ENCODE data around the gene ZSCAN30. TPM values are rescaled to one million over a fixed set of nuclear protein-coding genes. Genes with fewer than 3 reads are reported as not detected.
A peak's percentile ranks its signal among the peaks of the same experiment; 100 is the strongest.
"Not testable (repeated sequence)": the region's sequence is repeated elsewhere in the genome, so short reads cannot be mapped to it uniquely, and the experiment has no call there.

Gene ZSCAN30
- total RNA-seq, 2 experiments from 2014 or later, result 12.9 to 18.1 TPM

DNA sequence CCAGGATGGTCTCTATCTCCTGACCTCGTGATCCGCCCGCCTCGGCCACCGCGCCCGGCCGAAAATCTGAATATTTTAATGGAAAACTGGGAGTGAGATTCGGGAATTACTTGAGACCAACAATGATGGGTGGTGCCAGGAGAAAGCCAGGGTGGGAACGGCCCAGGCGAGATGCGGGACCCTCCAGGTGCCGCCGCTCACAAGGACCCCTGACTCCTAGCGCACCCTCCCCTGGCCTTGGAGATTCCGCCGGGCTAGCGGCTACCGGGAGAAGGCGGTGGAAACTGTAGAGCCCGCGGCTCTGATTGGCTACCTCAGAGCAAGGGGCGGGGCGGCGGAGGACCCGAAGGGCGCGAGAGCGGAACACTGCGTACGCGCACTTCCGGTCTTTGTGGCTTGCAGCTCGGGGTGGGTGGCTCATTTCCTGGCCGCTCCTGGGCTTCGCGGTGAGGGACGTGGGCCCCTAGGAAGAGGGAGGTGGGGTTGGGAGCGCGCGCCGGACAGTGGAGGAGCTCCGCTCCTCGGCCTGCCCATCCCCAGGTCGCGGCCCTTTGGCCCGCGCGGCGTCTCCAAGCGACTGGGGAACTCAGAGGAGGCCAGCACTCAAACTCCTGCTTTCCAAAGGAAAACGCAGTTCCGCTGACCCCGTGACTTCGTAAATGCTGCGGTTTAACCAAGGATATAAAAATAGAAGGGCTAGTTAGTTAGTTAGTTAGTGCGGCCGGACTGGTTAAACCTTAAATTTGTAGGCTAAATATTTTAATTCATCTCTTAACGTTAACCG, 49.2 kb downstream of the ZSCAN30 start, which contains the start of gene ZNF397:
Gene ZNF397 (plus strand): TSS at position 371 of the 784 bp plus-strand sequence. CDS start 1,437 bp downstream, outside the sequence.
- CTCF ChIA-PET, result interaction anchor here (0.9 to 2.4 kb wide), 9 partner anchors 10 to 211 kb away, joined by 3 to 11 read pairs (median 3); partner anchors contain the start of genes ZNF24 and ZSCAN30
- Mint-ChIP-seq H3K9me3 (ENCODE audit: low read depth) (peaks cover 14% of the 10 kb centered on the region), H3K4me1 (peaks cover 11% of the 10 kb centered on the region), H3K27ac (peak within 1 kb of the TSS; percentile 94), H3K27me3 (no peaks in the 10 kb centered on the region), H3K4me3 (peak within 1 kb of the TSS; percentile 91), H3K36me3 (peaks cover 41% of the 10 kb centered on the region)
- DNase-seq (peak; percentile 97), ATAC-seq (peak; percentile 99)

DNA sequence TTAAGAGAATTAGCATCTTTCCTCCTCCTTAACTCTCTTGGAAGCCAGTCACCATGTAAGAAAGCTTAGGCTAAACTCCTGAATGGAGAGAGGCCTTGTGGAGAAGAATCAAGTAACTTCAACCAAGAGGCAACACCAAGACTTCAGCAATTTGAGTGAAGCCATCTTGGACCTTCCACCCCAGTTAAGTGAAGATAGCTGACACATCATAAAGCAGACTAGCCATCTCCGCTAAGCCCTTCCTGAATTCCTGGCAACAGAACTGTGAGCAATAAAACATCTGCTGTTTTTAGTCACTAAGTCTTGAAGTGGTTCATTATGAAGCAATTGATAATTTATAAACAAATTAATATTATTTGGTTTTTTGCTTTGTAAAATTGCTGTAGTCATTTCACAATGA, 50.7 kb downstream of the ZSCAN30 start:
- ATAC-seq, result no peak
- H3K4me3 Mint-ChIP-seq, result no peak overlapping the region
- H3K27me3 Mint-ChIP-seq, result no peaks in the 10 kb centered on the region
- H3K36me3 Mint-ChIP-seq, result peaks cover 26% of the 10 kb centered on the region
- CTCF ChIA-PET, result interaction anchor here (0.9 to 2.4 kb wide), 6 partner anchors 8 to 210 kb away, joined by 3 to 11 read pairs (median 5); partner anchors contain the start of genes ZNF24 and ZSCAN30
- peaks cover 8% of the 10 kb centered on the region for H3K9me3 Mint-ChIP-seq (ENCODE audit: low read depth)
- DNase-seq, result no peak
- no peak overlapping the region for H3K27ac Mint-ChIP-seq
- H3K4me1 Mint-ChIP-seq, result peaks cover 11% of the 10 kb centered on the region

DNA sequence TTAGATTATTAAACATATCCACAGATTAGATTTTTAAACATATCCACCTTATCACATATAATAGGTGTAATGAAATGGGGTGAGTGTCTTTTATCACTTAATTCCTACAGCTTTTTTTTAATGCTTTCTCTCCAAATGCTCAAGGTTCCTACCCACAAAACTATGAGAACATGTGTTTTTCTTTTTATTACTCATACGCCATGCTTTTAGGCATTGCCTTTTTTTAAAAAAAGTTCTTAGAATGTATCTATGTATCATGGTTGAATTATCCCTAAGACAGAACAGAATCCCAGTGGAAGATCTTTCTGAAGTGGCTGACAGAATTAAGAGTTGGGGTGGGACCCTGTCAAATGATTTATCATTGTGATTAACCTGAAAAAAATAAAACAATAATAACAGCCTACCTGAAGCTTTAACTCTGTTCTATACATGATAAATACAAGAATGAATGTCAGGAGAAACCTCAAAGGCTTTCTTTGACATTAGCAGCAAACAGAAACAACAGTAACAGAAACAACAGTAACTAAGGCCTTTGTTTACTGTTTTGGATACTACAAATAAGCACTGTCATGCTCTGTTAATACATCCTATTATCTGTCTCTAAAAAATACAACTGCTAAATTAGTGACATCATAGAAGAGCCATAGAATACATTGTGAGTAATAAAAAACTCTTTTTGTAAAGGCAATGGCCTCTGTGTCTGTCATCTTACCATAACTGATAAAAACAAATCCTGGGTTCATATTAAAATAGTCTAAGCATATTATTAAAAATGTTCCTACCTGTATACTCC, 53.3 kb downstream of the ZSCAN30 start:
- H3K4me3 Mint-ChIP-seq, result no peak overlapping the region
- CTCF ChIA-PET, result interaction anchor here (1.3 kb wide), 1 partner anchor 210 kb away, joined by 3 read pairs; no protein-coding TSS in a partner anchor
- H3K4me1 Mint-ChIP-seq, result peaks cover 11% of the 10 kb centered on the region
- no peaks in the 10 kb centered on the region for H3K27me3 Mint-ChIP-seq
- ATAC-seq, result no peak
- no peak for DNase-seq
- H3K27ac Mint-ChIP-seq, result no peak overlapping the region
- H3K9me3 Mint-ChIP-seq (ENCODE audit: low read depth), result no peaks in the 10 kb centered on the region
- peaks cover 2% of the 10 kb centered on the region for H3K36me3 Mint-ChIP-seq

DNA sequence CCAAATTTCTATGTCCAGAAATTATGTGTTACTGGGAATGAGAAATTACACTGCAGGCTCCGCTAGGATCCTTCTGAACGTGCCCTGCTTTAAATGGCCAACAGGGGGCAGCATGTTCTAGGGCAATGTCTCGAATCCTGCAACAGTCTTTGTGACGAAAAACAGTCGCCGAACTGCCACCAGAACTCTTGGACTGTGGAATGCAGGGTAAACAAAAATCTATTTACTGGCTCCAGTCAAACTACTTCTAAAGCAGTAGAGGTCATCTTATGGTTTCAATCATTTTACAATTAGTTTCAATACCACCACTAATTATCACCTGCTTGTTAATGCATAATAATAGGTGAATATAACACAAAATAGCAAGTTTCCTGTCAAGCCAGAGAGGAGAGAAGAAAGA, 59.0 kb downstream of the ZSCAN30 start:
- H3K9me3 Mint-ChIP-seq (ENCODE audit: low read depth), result no peaks in the 10 kb centered on the region
- no peaks in the 10 kb centered on the region for H3K36me3 Mint-ChIP-seq
- DNase-seq, result peak; percentile 86
- H3K4me3 Mint-ChIP-seq, result peak overlapping the region; percentile 52
- peak overlapping the region; percentile 29 for H3K27ac Mint-ChIP-seq
- CTCF ChIA-PET, result interaction anchor here (0.7 to 6.0 kb wide), 13 partner anchors 9 to 367 kb away, joined by 3 to 37 read pairs (median 4); partner anchors contain the start of genes ZNF24, ZNF397 and ZSCAN30
- ATAC-seq, result peak; percentile 78
- H3K4me1 Mint-ChIP-seq, result peaks cover 3% of the 10 kb centered on the region
- H3K27me3 Mint-ChIP-seq, result peaks cover 2% of the 10 kb centered on the region

DNA sequence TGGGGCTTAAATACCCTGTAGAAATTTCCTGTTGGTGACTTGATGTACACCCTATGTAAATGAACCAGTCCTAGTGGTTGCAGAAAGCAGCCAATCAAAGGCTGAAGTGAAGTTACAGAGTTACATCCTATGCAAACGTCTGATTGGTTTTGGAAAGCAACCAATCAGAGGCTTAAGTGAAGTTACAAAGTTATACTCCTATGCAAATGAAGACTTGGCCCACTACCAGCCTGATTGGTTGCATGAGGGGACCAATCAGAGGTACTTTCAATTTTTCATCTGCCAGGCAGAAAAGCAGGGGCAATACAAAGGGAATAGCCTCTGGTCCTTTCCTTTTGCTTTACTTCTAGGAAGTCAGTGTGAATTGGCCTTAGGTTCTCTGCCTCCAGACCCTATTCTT, 62.8 kb downstream of the ZSCAN30 start:
- Mint-ChIP-seq H3K9me3 (ENCODE audit: low read depth) (no peaks in the 10 kb centered on the region), H3K36me3 (no peaks in the 10 kb centered on the region), H3K4me3 (no peak overlapping the region), H3K4me1 (peaks cover 3% of the 10 kb centered on the region), H3K27ac (no peak overlapping the region), H3K27me3 (peaks cover 17% of the 10 kb centered on the region)
- DNase-seq, result no peak
- CTCF ChIA-PET, result no interaction called here
- ATAC-seq, result no peak

DNA sequence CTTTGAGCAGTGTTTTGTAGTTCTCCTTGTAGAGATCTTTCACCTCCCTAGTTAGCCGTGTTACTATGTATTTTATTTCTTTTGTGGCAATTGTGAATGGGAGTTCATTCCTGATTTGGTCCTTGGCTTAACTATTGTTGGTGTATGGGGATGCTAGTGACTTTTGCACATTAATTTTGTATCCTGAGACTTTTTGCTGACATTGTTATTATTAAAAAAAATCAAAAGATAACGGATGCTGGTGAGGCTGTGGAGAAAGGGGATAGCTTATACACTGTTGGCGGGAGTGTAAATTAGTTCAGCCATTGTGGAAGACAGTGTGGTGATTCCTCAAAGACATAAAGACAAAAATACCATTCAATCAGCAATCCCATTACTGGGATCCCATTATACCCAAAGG, 66.2 kb downstream of the ZSCAN30 start:
- no peak for DNase-seq
- ATAC-seq, result no peak
- peaks cover 15% of the 10 kb centered on the region for H3K27me3 Mint-ChIP-seq
- H3K27ac Mint-ChIP-seq, result no peak overlapping the region
- H3K4me3 Mint-ChIP-seq, result no peak overlapping the region
- CTCF ChIA-PET, result no interaction called here
- H3K9me3 Mint-ChIP-seq (ENCODE audit: low read depth), result no peaks in the 10 kb centered on the region
- no peaks in the 10 kb centered on the region for H3K4me1 Mint-ChIP-seq
- no peaks in the 10 kb centered on the region for H3K36me3 Mint-ChIP-seq

DNA sequence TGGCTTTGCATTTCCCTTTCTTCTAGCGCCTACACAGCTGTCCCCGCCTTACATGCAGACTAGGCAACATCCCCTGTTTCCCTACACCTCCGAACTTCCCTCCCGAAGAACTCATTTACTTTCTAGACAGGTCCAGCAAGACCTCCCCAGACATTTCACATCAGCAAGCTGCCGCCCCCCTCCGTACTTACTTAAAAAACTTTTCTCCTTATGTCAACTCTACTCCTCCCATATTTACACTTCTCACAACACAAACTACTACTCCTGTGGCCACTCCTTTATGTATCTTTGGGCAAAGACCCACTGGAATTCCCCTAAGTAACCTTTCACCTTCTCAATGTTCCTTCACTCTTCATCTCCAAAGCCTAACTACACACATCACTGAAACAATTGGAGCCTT, 69.6 kb downstream of the ZSCAN30 start:
- Mint-ChIP-seq H3K27ac (no peak overlapping the region), H3K4me3 (no peak overlapping the region), H3K27me3 (peaks cover 15% of the 10 kb centered on the region), H3K9me3 (ENCODE audit: low read depth) (no peaks in the 10 kb centered on the region), H3K4me1 (no peaks in the 10 kb centered on the region), H3K36me3 (no peaks in the 10 kb centered on the region)
- DNase-seq (no peak), ATAC-seq (no peak)
- CTCF ChIA-PET, result no interaction called here

DNA sequence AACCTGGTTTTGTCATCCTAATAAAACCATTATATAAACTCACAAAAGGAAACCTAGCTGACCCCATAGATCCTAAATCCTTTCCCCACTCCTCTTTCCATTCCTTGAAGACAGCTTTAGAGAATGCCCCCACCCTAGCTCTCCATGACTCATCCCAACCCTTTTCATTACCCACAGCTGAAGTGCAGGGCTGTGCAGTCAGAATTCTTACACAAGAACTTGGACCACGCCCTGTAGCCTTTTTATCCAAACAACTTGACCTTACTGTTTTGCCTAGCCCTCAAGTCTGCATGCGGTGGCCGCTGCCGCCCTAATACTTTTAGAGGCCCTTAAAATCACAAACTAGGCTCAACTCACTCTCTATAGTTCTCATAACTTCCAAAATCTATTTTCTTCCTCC, 70.7 kb downstream of the ZSCAN30 start:
- peaks cover 10% of the 10 kb centered on the region for H3K27me3 Mint-ChIP-seq
- H3K4me1 Mint-ChIP-seq; H3K4me3 Mint-ChIP-seq; DNase-seq; H3K9me3 Mint-ChIP-seq (ENCODE audit: low read depth); CTCF ChIA-PET; H3K36me3 Mint-ChIP-seq; H3K27ac Mint-ChIP-seq; ATAC-seq: not testable (repeated sequence)

DNA sequence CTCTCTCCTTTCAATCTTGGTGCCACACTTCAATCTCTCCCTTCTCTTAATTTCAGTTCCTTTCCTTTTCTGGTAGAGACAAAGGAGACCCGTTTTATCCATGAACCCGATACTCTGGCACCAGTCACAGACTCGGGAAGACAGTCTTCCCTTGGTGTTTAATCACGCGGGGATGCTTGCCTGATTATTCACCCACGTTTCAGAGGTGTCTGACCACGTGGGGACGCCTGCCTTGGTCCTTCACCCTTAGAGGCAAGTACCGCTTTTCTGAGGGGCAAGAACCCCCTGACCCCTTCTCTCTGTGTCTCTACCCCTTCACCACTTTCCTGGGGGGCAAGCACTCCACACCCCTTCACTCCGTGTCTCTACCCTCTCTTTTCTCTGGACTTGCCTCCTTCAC, 73.4 kb downstream of the ZSCAN30 start:
- H3K27me3 Mint-ChIP-seq; H3K27ac Mint-ChIP-seq; H3K4me1 Mint-ChIP-seq; ATAC-seq; DNase-seq; H3K9me3 Mint-ChIP-seq (ENCODE audit: low read depth); H3K36me3 Mint-ChIP-seq; H3K4me3 Mint-ChIP-seq; CTCF ChIA-PET: not testable (repeated sequence)

DNA sequence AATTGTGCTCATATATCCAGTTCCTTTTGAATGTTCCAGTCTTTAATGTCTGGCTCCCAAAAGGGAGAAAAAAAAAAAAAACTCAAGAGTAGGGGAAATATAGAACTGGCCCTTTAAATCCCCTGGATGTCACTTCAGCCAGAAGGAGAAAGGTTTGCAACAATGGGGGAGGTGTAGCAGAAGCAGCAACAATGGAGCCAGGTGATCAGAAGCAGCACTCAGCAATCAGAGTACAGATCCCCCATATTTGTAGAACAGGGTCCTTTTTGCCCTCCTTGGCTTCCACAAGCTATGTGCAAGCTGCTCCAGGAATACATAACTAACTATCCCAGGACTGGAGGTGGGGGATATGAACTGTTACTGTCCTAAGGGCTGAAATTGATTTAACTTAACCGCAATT, 75.0 kb downstream of the ZSCAN30 start:
- Mint-ChIP-seq H3K4me1 (no peaks in the 10 kb centered on the region), H3K36me3 (no peaks in the 10 kb centered on the region), H3K4me3 (no peak overlapping the region), H3K9me3 (ENCODE audit: low read depth) (peaks cover 4% of the 10 kb centered on the region), H3K27ac (no peak overlapping the region), H3K27me3 (no peaks in the 10 kb centered on the region)
- DNase-seq (no peak), ATAC-seq (no peak)
- CTCF ChIA-PET, result no interaction called here

DNA sequence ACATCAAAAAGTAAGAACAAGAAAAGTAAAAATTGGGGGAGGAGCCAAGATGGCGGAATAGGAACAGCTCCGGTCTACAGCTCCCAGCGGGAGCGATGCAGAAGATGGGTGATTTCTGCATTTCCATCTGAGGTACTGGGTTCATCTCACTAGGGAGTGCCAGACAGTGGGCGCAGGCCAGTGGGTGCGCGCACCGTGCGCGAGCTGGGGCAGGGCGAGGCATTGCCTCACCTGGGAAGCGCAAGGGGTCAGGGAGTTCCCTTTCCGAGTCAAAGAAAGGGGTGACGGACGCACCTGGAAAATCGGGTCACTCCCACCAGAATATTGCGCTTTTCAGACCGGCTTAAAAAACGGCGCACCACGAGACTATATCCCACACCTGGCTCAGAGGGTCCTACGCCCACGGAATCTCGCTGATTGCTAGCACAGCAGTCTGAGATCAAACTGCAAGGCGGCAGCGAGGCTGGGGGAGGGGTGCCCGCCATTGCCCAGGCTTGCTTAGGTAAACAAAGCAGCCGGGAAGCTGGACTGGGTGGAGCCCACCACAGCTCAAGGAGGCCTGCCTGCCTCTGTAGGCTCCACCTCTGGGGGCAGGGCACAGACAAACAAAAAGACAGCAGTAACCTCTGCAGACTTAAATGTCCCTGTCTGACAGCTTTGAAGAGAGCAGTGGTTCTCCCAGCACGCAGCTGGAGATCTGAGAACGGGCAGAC, 84.1 kb downstream of the ZSCAN30 start:
- CTCF ChIA-PET; H3K9me3 Mint-ChIP-seq (ENCODE audit: low read depth); H3K4me3 Mint-ChIP-seq; H3K27ac Mint-ChIP-seq; DNase-seq; H3K4me1 Mint-ChIP-seq; H3K36me3 Mint-ChIP-seq; ATAC-seq: not testable (repeated sequence)
- peaks cover 11% of the 10 kb centered on the region for H3K27me3 Mint-ChIP-seq

DNA sequence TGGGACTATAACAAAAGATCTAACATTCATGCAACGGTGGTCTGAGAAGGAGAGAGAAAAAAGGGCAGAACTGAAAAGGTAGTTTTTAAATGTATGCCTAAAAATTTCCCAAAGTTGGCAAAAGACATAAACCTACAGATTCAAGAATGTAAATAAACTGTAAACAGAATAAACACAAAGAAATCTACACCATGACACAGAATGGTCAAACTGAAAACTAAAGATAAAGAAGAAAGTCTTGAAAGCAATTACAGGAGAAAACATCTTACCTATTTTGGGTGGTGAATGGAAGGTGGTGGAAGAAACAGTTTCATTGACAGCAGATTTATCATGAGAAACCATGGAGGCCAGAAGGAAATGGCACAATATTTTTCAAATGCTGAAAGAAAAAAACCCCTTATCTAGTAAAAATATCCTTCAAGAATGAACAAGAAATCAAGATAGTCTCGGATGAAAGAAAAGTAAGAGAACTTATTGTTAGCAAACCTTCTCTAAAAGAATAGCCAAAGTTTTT, 84.8 kb downstream of the ZSCAN30 start:
- CTCF ChIA-PET, result no interaction called here
- Mint-ChIP-seq H3K27me3 (peaks cover 11% of the 10 kb centered on the region), H3K9me3 (ENCODE audit: low read depth) (peaks cover 5% of the 10 kb centered on the region), H3K27ac (no peak overlapping the region), H3K36me3 (peaks cover 6% of the 10 kb centered on the region), H3K4me1 (no peaks in the 10 kb centered on the region), H3K4me3 (no peak overlapping the region)
- DNase-seq (no peak), ATAC-seq (no peak)

DNA sequence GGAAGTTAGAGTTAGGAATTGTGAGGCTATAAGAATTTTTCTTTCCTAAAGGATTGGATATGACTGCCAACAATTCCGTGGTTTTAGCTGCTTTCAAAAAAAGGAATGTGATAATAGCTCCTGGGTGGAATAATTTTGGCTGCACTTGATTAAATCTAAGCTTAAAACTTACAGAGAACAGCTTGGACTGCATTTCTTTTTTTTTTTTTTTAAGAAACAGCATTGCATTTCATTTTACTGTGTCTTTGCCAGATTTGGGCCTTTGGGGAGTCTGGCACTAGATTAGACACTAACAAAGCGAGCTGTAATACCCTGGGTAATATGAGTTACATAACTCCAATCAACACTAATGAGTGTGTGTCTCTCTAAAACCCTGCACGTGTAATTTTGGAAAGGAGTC, 87.0 kb downstream of the ZSCAN30 start:
- Mint-ChIP-seq H3K36me3 (peaks cover 6% of the 10 kb centered on the region), H3K4me1 (no peaks in the 10 kb centered on the region), H3K27ac (no peak overlapping the region), H3K4me3 (no peak overlapping the region), H3K27me3 (peaks cover 13% of the 10 kb centered on the region), H3K9me3 (ENCODE audit: low read depth) (peaks cover 5% of the 10 kb centered on the region)
- ATAC-seq (no peak), DNase-seq (no peak)
- CTCF ChIA-PET, result no interaction called here

All from activated CD8-positive, alpha-beta memory T cell treated with anti-CD3 and anti-CD28 coated beads, Interleukin-2, amount 10 ng/mL, durations not matched to agents 7 days and 5 days (primary cell).